Ishikawa (cell line): ENCODE data around the gene DOCK3.

Source experiments
- CEBPB ChIP-seq: IDR thresholded peaks from 2 replicates; pipeline ENCODE4 v1.6.1; 2012
- CREB1 ChIP-seq: IDR thresholded peaks from 2 replicates; pipeline ENCODE4 v1.6.1; 2012; ENCODE audit warnings: low read depth
- EGR1 ChIP-seq: IDR thresholded peaks from 2 replicates; pipeline ENCODE4 v1.6.1; 2012
- EP300 ChIP-seq: IDR thresholded peaks from 2 replicates; pipeline ENCODE4 v1.6.1; 2012; ENCODE audit warnings: borderline replicate concordance
- FOXM1 ChIP-seq: IDR thresholded peaks from 2 replicates; pipeline ENCODE4 v1.6.1; 2012; ENCODE audit warnings: low read depth, borderline replicate concordance
- NFIC ChIP-seq: IDR thresholded peaks from 2 replicates; pipeline ENCODE4 v1.6.1; 2012
- RAD21 ChIP-seq: IDR thresholded peaks from 2 replicates; pipeline ENCODE4 v1.6.1; 2012; ENCODE audit warnings: low read depth
- TAF1 ChIP-seq: IDR thresholded peaks from 2 replicates; pipeline ENCODE4 v1.6.1; 2012; ENCODE audit warnings: low read depth, mild to moderate bottlenecking
- TCF12 ChIP-seq: IDR thresholded peaks from 2 replicates; pipeline ENCODE4 v1.6.1; 2012; ENCODE audit warnings: low read depth
- TEAD4 ChIP-seq: IDR thresholded peaks from 2 replicates; pipeline ENCODE4 v1.6.1; 2012
- YY1 ChIP-seq: IDR thresholded peaks from 2 replicates; pipeline ENCODE4 v1.6.1; 2012; ENCODE audit warnings: low read depth
- ZBTB7A ChIP-seq: IDR thresholded peaks from 2 replicates; pipeline ENCODE4 v1.6.1; 2012; ENCODE audit warnings: low read depth
- TF ChIP-seq, protein P1 (sequence below): IDR thresholded peaks from 2 replicates; pipeline ENCODE4 v1.6.1; 2012
- TF ChIP-seq, protein P2 (sequence below): IDR thresholded peaks from 2 replicates; pipeline ENCODE4 v1.6.1; 2012; ENCODE audit warnings: low read depth, mild to moderate bottlenecking
- TF ChIP-seq, protein P3 (sequence below): IDR thresholded peaks from 2 replicates; pipeline ENCODE4 v1.6.1; 2012

The DOCK3 gene

DNA sequence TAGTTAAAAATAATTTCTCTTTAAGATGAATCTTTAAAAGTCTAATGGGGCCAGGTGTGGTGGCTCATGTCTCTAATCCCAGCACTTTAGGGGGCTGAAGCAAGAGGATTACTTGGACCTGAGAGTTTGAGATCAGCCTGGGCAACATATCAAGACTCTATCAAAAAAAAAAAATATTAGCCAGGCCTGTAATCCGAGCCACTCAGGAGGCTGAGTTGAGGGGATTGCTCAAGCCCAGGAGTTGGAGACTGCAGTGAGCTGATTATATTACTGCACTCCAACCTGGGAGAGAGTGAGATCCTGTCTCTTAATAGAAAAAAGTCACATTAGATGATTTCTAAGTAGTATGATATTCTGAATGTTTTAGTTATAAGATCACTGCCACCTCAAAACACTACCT, 388.3 kb downstream of the DOCK3 start:
- no peak for TF ChIP-seq ZBTB7A
- TF ChIP-seq EGR1, result no peak
- TF ChIP-seq, protein P1, sequence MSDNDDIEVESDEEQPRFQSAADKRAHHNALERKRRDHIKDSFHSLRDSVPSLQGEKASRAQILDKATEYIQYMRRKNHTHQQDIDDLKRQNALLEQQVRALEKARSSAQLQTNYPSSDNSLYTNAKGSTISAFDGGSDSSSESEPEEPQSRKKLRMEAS, result no peak
- TF ChIP-seq, protein P2, sequence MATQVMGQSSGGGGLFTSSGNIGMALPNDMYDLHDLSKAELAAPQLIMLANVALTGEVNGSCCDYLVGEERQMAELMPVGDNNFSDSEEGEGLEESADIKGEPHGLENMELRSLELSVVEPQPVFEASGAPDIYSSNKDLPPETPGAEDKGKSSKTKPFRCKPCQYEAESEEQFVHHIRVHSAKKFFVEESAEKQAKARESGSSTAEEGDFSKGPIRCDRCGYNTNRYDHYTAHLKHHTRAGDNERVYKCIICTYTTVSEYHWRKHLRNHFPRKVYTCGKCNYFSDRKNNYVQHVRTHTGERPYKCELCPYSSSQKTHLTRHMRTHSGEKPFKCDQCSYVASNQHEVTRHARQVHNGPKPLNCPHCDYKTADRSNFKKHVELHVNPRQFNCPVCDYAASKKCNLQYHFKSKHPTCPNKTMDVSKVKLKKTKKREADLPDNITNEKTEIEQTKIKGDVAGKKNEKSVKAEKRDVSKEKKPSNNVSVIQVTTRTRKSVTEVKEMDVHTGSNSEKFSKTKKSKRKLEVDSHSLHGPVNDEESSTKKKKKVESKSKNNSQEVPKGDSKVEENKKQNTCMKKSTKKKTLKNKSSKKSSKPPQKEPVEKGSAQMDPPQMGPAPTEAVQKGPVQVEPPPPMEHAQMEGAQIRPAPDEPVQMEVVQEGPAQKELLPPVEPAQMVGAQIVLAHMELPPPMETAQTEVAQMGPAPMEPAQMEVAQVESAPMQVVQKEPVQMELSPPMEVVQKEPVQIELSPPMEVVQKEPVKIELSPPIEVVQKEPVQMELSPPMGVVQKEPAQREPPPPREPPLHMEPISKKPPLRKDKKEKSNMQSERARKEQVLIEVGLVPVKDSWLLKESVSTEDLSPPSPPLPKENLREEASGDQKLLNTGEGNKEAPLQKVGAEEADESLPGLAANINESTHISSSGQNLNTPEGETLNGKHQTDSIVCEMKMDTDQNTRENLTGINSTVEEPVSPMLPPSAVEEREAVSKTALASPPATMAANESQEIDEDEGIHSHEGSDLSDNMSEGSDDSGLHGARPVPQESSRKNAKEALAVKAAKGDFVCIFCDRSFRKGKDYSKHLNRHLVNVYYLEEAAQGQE, result no peak
- no peak for TF ChIP-seq RAD21
- TF ChIP-seq EP300, result no peak
- TF ChIP-seq TEAD4, result no peak
- no peak for TF ChIP-seq CREB1
- TF ChIP-seq TAF1, result no peak
- no peak for TF ChIP-seq FOXM1
- no peak for TF ChIP-seq CEBPB
- TF ChIP-seq, protein P3, sequence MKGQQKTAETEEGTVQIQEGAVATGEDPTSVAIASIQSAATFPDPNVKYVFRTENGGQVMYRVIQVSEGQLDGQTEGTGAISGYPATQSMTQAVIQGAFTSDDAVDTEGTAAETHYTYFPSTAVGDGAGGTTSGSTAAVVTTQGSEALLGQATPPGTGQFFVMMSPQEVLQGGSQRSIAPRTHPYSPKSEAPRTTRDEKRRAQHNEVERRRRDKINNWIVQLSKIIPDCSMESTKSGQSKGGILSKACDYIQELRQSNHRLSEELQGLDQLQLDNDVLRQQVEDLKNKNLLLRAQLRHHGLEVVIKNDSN, result no peak
- TF ChIP-seq TCF12, result no peak
- TF ChIP-seq YY1, result no peak
- TF ChIP-seq NFIC, result no peak

DNA sequence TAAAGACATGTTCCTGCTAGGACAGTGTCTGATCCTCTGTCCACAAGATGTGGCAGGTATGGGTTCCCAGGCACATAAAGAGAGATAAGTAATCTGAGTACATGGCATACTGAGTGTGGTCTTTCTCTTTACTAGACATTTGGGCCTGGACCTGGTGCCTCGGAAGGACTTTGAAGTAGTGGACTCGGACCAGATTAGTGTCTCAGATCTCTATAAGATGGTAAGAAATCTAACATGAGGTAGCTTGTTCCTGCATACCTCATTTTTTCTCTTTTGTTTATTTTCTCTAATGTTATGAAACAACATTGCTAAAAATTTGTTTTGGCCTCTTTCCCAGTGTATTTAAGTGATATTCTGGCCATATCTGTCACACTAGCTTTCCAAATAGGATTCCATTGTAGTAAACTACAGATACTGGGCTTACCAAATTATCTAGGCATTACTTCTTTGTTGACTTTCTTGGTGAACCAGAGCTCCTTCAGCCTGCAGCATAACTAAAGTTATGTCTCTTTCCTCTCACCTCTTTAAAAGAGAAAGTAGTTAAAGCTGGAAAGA, 400.6 kb downstream of the DOCK3 start:
- TF ChIP-seq CEBPB (no peak), EP300 (no peak), EGR1 (no peak), NFIC (no peak), TAF1 (no peak), TEAD4 (no peak), CREB1 (no peak), ZBTB7A (no peak)
- TF ChIP-seq, protein P3, result no peak
- TF ChIP-seq, protein P1, result no peak

DNA sequence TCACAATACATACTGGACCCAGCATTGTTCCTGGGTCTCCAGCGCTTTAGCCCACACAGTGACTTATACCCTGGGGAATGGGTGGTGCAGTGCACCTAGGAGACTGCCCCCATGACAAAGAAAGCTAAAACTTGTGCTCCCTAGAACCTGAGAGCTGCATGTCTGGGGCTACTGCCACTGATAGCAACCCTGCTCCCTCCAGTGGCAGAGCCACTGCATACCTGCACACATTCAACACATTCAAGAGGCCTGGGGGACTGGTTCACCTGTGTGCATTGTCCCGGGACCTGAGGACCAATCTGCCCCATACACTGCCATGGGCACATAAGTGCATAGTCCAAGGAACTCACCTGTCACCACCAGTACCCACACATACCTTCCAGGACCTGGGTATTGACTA, 407.6 kb downstream of the DOCK3 start:
- TF ChIP-seq TEAD4, result no peak
- no peak for TF ChIP-seq YY1
- TF ChIP-seq ZBTB7A, result no peak
- no peak for TF ChIP-seq NFIC
- no peak for TF ChIP-seq TCF12
- TF ChIP-seq, protein P1, result no peak
- TF ChIP-seq EP300, result no peak
- TF ChIP-seq RAD21, result no peak
- no peak for TF ChIP-seq FOXM1
- TF ChIP-seq, protein P2, result no peak
- TF ChIP-seq, protein P3, result no peak
- no peak for TF ChIP-seq EGR1
- TF ChIP-seq CEBPB, result no peak
- no peak for TF ChIP-seq TAF1
- no peak for TF ChIP-seq CREB1

DNA sequence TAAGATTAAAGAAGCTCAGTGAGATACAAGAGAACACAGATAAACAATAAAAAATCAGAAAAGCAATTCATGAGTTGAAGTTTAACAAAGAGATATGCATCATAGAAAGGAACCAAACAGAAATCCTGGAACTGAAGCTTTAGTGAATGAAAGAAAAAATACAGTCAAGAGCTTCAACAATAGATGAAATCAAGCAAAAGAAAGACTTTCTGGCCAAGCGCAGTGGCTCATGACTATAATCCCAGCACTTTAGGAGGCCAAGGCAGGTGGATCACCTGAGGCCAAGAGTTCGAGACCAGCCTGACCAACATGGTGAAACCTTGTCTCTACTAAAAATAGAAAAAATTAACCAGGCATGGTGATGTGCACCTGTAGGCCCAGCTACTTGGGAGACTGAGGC, 408.8 kb downstream of the DOCK3 start:
- no peak for TF ChIP-seq EP300
- TF ChIP-seq, protein P2, result no peak
- TF ChIP-seq TCF12, result no peak
- TF ChIP-seq TAF1, result no peak
- TF ChIP-seq NFIC, result no peak
- TF ChIP-seq RAD21, result no peak
- no peak for TF ChIP-seq CREB1
- TF ChIP-seq YY1, result no peak
- TF ChIP-seq, protein P3, result no peak
- TF ChIP-seq EGR1, result no peak
- TF ChIP-seq ZBTB7A, result no peak
- no peak for TF ChIP-seq CEBPB
- TF ChIP-seq, protein P1, result no peak
- no peak for TF ChIP-seq TEAD4
